ENCODE measurements around the gene ST6GAL1. TPM values are rescaled to one million over a fixed set of nuclear protein-coding genes. Genes with fewer than 3 reads are reported as not detected.

The ST6GAL1 gene
- total and polyA plus RNA-seq, 12 donors: 19.5 to 94.7 (median 65.8) TPM

- Histone ChIP-seq H3K4me3 (no peak overlapping the region), H3K4me1 (peaks cover 14 to 71% (median 54%) of the 10 kb centered on the region in 9 donors), H3K27ac (peak overlapping the region in 5 of 10 donors; percentile 35 to 64 (median 58)), H3K27me3 (no peaks in the 10 kb centered on the region), H3K9me3 (no peaks in the 10 kb centered on the region), H3K36me3 (peaks cover 0 to 35% (median 3%) of the 10 kb centered on the region in 9 donors)
- ATAC-seq (no peak), DNase-seq (no peak)
- no peak for TF ChIP-seq CTCF (IDR thresholded peaks at IDR 0.05)
- WGBS, 2 donors: 94 to 96% methylated on average over 6 of the region's 6 CpGs
- intact Hi-C loops (cut with DNase I): loop anchor here in 4 of 10 donors (10.0 kb wide), 2 partner anchors 110 to 1000 kb away; partner anchors contain the start of gene TRA2B (in 1 of the 4)
Observed at GRCh38 chr3:186935133-186935532, 4.8 kb downstream of the ST6GAL1 start.

- Histone ChIP-seq H3K27ac (peak overlapping the region in 9 of 10 donors; percentile 30 to 89 (median 79)), H3K4me1 (peaks cover 25 to 86% (median 70%) of the 10 kb centered on the region in 9 donors), H3K9me3 (no peaks in the 10 kb centered on the region), H3K27me3 (no peaks in the 10 kb centered on the region), H3K36me3 (peaks cover 0 to 35% (median 3%) of the 10 kb centered on the region in 9 donors), H3K4me3 (no peak overlapping the region)
- no peak for DNase-seq
- intact Hi-C loops (cut with DNase I): loop anchor here in 4 of 10 donors (10.0 kb wide), 2 partner anchors 108 to 1002 kb away; partner anchors contain the start of gene TRA2B (in 1 of the 4)
- no peak for TF ChIP-seq CTCF (IDR thresholded peaks at IDR 0.05)
- 82 to 86% methylated on average over 10 of the region's 10 CpGs for WGBS, 2 donors
- no peak for ATAC-seq
Observed at GRCh38 chr3:186937017-186937875, 6.9 kb downstream of the ST6GAL1 start.

DNA sequence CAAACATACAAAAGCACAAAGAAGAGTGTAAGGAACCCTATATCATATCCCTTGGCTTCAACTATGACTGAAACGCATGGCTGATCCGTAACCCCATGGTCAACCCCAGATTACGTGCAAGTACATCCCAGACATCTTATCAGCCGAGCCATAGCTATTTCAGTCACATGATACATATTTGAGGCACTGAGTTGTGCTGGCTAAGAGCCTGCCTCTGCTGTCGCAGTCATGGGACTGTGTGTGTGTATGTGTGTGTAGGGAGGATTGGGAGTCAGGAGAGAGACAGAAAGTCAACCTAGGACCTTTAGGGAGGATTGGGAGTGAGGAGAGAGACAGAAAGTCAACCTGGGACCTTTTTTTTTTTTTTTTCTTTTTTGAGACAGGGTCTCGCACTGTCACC is 8.4 kb downstream of the ST6GAL1 start:
- Histone ChIP-seq H3K36me3 (peaks cover 0 to 43% (median 3%) of the 10 kb centered on the region in 9 donors), H3K9me3 (no peaks in the 10 kb centered on the region), H3K27ac (peak overlapping the region; percentile 52 to 89 (median 79)), H3K4me3 (no peak overlapping the region), H3K27me3 (no peaks in the 10 kb centered on the region), H3K4me1 (peaks cover 22 to 84% (median 66%) of the 10 kb centered on the region in 9 donors)
- 43 to 59% methylated on average over 6 of the region's 6 CpGs for WGBS, 2 donors
- intact Hi-C loops (cut with DNase I): loop anchor here in 4 of 10 donors (2.0 to 10.0 kb wide), 3 partner anchors 38 to 1004 kb away; partner anchors contain the start of gene TRA2B (in 1 of the 4)
- peak; percentile 25 to 70 for DNase-seq
- TF ChIP-seq CTCF (IDR thresholded peaks at IDR 0.05): no peak
- ATAC-seq: peak; percentile 72 to 88 (median 84)

DNA sequence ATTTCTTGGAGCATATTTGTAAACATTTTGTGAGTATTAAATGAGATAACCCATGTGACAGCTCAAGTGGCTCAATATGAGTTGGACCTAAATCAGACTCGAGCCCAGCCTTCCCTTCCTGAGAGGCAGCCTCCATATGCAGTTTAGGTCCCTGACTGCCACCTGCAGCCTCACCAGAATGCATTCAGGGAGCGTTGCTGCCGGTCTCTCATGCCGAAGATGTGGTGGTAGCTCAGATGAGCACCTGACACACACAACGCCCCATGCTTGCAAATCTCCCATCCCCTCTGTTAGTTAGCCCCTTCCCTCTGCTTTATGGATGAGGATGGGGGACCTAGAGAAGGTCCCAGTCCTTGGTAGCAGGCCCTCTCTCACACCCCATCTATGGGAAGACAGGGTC is 9.2 kb downstream of the ST6GAL1 start:
- intact Hi-C loops (cut with DNase I): loop anchor here in 4 of 10 donors (2.0 to 10.0 kb wide), 3 partner anchors 37 to 1005 kb away; partner anchors contain the start of gene TRA2B (in 1 of the 4)
- no peak for ATAC-seq
- no peak for DNase-seq
- TF ChIP-seq CTCF (IDR thresholded peaks at IDR 0.05): no peak
- Histone ChIP-seq H3K27ac (peak overlapping the region; percentile 52 to 89 (median 79)), H3K36me3 (peaks cover 0 to 45% (median 3%) of the 10 kb centered on the region in 9 donors), H3K9me3 (no peaks in the 10 kb centered on the region), H3K4me1 (peaks cover 19 to 76% (median 58%) of the 10 kb centered on the region in 9 donors), H3K27me3 (no peaks in the 10 kb centered on the region), H3K4me3 (no peak overlapping the region)
- 73 to 81% methylated on average over 5 of the region's 5 CpGs for WGBS, 2 donors

Measured in heart right ventricle (tissue), 16 donors.